Midbrain (tissue), 1 donor: ENCODE data around the gene NDC80.

Source experiments
- DNase-seq: peaks from one replicate; lab custom pipeline; 2025; lab: John Stamatoyannopoulos, UW

The NDC80 gene

GRCh38 chr18:2557536-2557935 is 13.8 kb upstream of the NDC80 start:
- no peak for DNase-seq

GRCh38 chr18:2559249-2559648 is 12.1 kb upstream of the NDC80 start:
- no peak for DNase-seq

- DNase-seq, result no peak
Measured at GRCh38 chr18:2564373-2564772, 7.0 kb upstream of the NDC80 start.

GRCh38 chr18:2568129-2568528 is 3.2 kb upstream of the NDC80 start:
- DNase-seq, result no peak

- DNase-seq, result no peak
Measured at GRCh38 chr18:2568605-2569004, 2.8 kb upstream of the NDC80 start.

- DNase-seq, result no peak
Measured at GRCh38 chr18:2569338-2570207, 1.8 kb upstream of the NDC80 start.

- DNase-seq, result peak; percentile 78
Measured at GRCh38 chr18:2570772-2571199, 571 bp upstream of the NDC80 start.

- no peak for DNase-seq
Measured at GRCh38 chr18:2572171-2572569, 813 bp downstream of the NDC80 start.

GRCh38 chr18:2572892-2573291 is 1.5 kb downstream of the NDC80 start:
- no peak for DNase-seq

- no peak for DNase-seq
Measured at GRCh38 chr18:2573408-2573807, 2.1 kb downstream of the NDC80 start.

- DNase-seq, result no peak
Measured at GRCh38 chr18:2587788-2588187, 16.4 kb downstream of the NDC80 start.

GRCh38 chr18:2588666-2589344 is 17.4 kb downstream of the NDC80 start:
- no peak for DNase-seq

GRCh38 chr18:2589345-2590068 is 18.1 kb downstream of the NDC80 start:
- DNase-seq, result no peak

GRCh38 chr18:2590303-2590702 is 18.9 kb downstream of the NDC80 start:
- DNase-seq, result no peak

GRCh38 chr18:2597639-2598038 is 26.3 kb downstream of the NDC80 start:
- no peak for DNase-seq

GRCh38 chr18:2602844-2603243 is 31.5 kb downstream of the NDC80 start:
- DNase-seq, result no peak

GRCh38 chr18:2606335-2606734 is 35.0 kb downstream of the NDC80 start:
- no peak for DNase-seq

- DNase-seq, result no peak
Measured at GRCh38 chr18:2609604-2610003, 38.2 kb downstream of the NDC80 start.

GRCh38 chr18:2610549-2610948 is 39.2 kb downstream of the NDC80 start:
- DNase-seq, result no peak

GRCh38 chr18:2612996-2613395 is 41.6 kb downstream of the NDC80 start:
- DNase-seq, result no peak

- DNase-seq, result no peak
Measured at GRCh38 chr18:2617401-2617998, 46.1 kb downstream of the NDC80 start.

GRCh38 chr18:2618009-2618408 is 46.7 kb downstream of the NDC80 start:
- DNase-seq, result no peak
